BJ (cell line): ENCODE data around the gene MAP2K4. TPM values are rescaled to one million over a fixed set of nuclear protein-coding genes. Genes with fewer than 3 reads are reported as not detected.

Source experiments
- CTCF ChIA-PET: fragments of 350-600 bp; formaldehyde crosslinking; extraction: SDS; loops from one replicate; lab custom pipeline; 2021; ENCODE audit warnings: antibody characterized with exemption, inconsistent platforms; lab: Yijun Ruan, JAX
- POLR2A ChIA-PET: fragments of 300-600 bp; sonication (Branson Sonifier 250); formaldehyde crosslinking; extraction: SDS; loops from one replicate; lab custom pipeline; 2021; ENCODE audit warnings: antibody characterized with exemption; lab: Charles Lee
- DNase-seq: peaks from one replicate; pipeline ENCODE4 v3.0.0-alpha.2; 2011; ENCODE audit warnings: low read depth
- H3K27me3 ChIP-seq: 2 replicates; pipeline ENCODE4 v1.6.0; 2011; ENCODE audit warnings: low read length; ENCODE audit not compliant: control insufficient read depth, insufficient read depth
- H3K36me3 ChIP-seq: 2 replicates; pipeline ENCODE4 v1.5.1; 2011; ENCODE audit warnings: low read length; ENCODE audit not compliant: control insufficient read depth, insufficient read depth
- H3K4me3 ChIP-seq: 2 replicates; pipeline ENCODE4 v1.5.1; 2011; ENCODE audit warnings: low read depth, mild to moderate bottlenecking, control low read depth, low read length
- polyA plus RNA-seq: library from polyadenylated mRNA; depleted of rRNA; stranded (reverse); fragments of >200 nt; gene quantifications from 2 replicates; pipeline ENCODE4 v1.2.3, GENCODE V29; 2011
- TF ChIP-seq, protein P1 (sequence below): IDR thresholded peaks from 2 replicates; pipeline ENCODE4 v1.5.1; 2011; ENCODE audit warnings: low read depth, mild to moderate bottlenecking, control low read depth, inconsistent platforms, low read length, moderate library complexity; ENCODE audit not compliant: insufficient read depth

MAP2K4 gene
- polyA plus RNA-seq, 1 experiment = 12.8 TPM

GRCh38 chr17:12046786-12047185 lies 26.1 kb downstream of the MAP2K4 start:
- DNase-seq = no peak
- Histone ChIP-seq H3K27me3 (no peaks in the 10 kb centered on the region), H3K4me3 (no peak overlapping the region), H3K36me3 (no peaks in the 10 kb centered on the region)
- POLR2A ChIA-PET = no interaction called here
- TF ChIP-seq, protein P1, sequence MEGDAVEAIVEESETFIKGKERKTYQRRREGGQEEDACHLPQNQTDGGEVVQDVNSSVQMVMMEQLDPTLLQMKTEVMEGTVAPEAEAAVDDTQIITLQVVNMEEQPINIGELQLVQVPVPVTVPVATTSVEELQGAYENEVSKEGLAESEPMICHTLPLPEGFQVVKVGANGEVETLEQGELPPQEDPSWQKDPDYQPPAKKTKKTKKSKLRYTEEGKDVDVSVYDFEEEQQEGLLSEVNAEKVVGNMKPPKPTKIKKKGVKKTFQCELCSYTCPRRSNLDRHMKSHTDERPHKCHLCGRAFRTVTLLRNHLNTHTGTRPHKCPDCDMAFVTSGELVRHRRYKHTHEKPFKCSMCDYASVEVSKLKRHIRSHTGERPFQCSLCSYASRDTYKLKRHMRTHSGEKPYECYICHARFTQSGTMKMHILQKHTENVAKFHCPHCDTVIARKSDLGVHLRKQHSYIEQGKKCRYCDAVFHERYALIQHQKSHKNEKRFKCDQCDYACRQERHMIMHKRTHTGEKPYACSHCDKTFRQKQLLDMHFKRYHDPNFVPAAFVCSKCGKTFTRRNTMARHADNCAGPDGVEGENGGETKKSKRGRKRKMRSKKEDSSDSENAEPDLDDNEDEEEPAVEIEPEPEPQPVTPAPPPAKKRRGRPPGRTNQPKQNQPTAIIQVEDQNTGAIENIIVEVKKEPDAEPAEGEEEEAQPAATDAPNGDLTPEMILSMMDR = no peak
- CTCF ChIA-PET = interaction anchor here (0.8 to 0.9 kb wide), 2 partner anchors 10 to 25 kb away, joined by 3 to 5 read pairs; no protein-coding TSS in a partner anchor

- CTCF ChIA-PET = no interaction called here
- H3K36me3 ChIP-seq = no peaks in the 10 kb centered on the region; the same call in 1 of the 2 replicates
- DNase-seq = no peak
- POLR2A ChIA-PET = no interaction called here
- TF ChIP-seq, protein P1 = no peak
- no peak overlapping the region for H3K4me3 ChIP-seq
- no peaks in the 10 kb centered on the region for H3K27me3 ChIP-seq
These were observed 27.2 kb downstream of the MAP2K4 start for GRCh38 chr17:12047681-12048376.

DNA sequence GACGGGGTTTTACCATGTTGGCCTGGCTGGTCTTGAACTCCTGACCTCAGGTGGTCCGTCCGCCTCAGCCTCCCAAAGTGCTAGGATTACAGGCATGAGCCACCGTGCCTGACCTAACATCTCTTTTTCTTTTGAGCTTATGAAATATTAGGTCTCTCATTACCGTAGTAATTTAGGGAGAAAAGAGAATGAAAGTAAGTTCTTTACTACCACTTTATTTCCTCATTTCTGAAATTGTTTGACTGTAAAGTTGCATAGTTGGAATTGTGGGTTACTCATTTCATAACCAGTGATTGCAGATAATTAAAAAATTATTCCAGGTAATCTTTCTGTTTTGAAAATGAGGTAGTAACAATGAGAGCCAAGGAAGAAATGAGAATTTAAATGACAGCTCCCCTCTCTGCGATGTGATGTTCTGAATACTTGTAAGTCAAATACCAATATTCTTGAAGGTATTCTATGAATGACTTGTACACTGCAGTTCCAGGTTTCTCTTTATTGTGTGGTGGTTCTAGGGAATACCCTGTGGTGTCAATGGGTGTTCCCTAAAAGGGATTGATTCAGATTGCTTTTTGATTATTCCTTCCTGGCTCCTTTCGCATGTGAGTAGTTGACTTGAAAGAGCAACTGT lies 28.3 kb downstream of the MAP2K4 start:
- no peak for DNase-seq
- Histone ChIP-seq H3K27me3 (no peaks in the 10 kb centered on the region), H3K4me3 (no peak overlapping the region), H3K36me3 (no peaks in the 10 kb centered on the region; the same call in 1 of the 2 replicates)
- ChIA-PET CTCF (interaction anchor here (1.9 kb wide), 1 partner anchor 10 kb away, joined by 5 read pairs; no protein-coding TSS in a partner anchor), POLR2A (no interaction called here)
- TF ChIP-seq, protein P1 = no peak

DNA sequence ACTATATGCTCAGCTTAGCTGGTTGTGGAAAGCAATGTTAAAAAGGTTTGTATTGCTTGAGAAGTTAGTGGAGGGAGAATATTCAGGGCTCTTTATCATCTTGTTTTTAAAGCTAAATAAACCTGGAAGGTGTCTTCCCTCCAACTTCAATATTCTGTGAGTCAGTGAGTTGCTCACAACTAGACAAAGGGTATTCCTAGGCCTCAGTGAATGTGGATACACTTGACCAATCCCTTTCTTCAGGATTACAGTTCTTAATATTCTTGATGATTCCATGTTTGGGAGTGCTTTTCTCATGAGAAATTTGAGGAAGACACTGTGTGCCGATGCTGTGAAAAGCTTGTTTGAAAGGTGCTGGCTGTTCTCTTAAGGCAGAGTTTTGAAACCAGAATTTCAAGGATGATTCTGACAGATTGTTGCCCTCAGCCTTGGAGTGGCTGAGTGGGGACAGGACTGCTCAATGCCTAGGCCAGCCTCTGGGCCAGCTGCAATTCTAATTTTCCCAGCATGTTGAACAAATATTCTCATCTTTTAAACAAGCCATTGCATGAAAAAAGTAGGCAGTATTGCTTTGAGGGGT lies 30.1 kb downstream of the MAP2K4 start:
- Histone ChIP-seq H3K4me3 (no peak overlapping the region), H3K27me3 (no peaks in the 10 kb centered on the region), H3K36me3 (no peaks in the 10 kb centered on the region; the same call in 1 of the 2 replicates)
- CTCF ChIA-PET = interaction anchor here (1.9 kb wide), 1 partner anchor 12 kb away, joined by 5 read pairs; no protein-coding TSS in a partner anchor
- DNase-seq = no peak
- TF ChIP-seq, protein P1 = no peak
- POLR2A ChIA-PET = no interaction called here

GRCh38 chr17:12053552-12053951 lies 32.9 kb downstream of the MAP2K4 start:
- TF ChIP-seq, protein P1 = no peak
- POLR2A ChIA-PET = no interaction called here
- Histone ChIP-seq H3K36me3 (no peaks in the 10 kb centered on the region; the same call in 1 of the 2 replicates), H3K4me3 (no peak overlapping the region), H3K27me3 (no peaks in the 10 kb centered on the region)
- CTCF ChIA-PET = interaction anchor here (0.6 kb wide), 1 partner anchor 17 kb away, joined by 4 read pairs; no protein-coding TSS in a partner anchor
- DNase-seq = no peak
